GM12878 (cell line): ENCODE measurements around the gene CLPTM1L. TPM values are rescaled to one million over a fixed set of nuclear protein-coding genes. Genes with fewer than 3 reads are reported as not detected.

Experiments used
- ATAC-seq: fragments of 200-7000 bp; cut with Tn5 transposase; 3 replicates; pipeline ENCODE4 v1.9.1; 2020; ENCODE audit warnings: mild to moderate bottlenecking, moderate library complexity
- BruUV-seq: library from RNA; stranded (reverse); fragments of 400-500 nt; replicated peaks from 2 replicates; lab custom pipeline; 2021; lab: Mats Ljungman, UMichigan
- CTCF ChIA-PET: fragments of 300-600 bp; sonication (Branson Sonifier 250); formaldehyde crosslinking; extraction: SDS; loops from one replicate; lab custom pipeline; 2021; ENCODE audit warnings: inconsistent platforms; lab: Yijun Ruan, JAX
- POLR2A ChIA-PET: fragments of 350-600 bp; formaldehyde crosslinking; extraction: SDS; loops from one replicate; lab custom pipeline; 2021; ENCODE audit warnings: inconsistent platforms; lab: Charles Lee
- RAD21 ChIA-PET: fragments of 300-600 bp; sonication (Branson Sonifier 250); formaldehyde crosslinking; loops from one replicate; lab custom pipeline; 2023; ENCODE audit warnings: antibody characterized with exemption; ENCODE audit not compliant: unreplicated experiment; lab: Charles Lee
- SMC1A ChIA-PET: fragments of 300-600 bp; sonication (Branson Sonifier 250); formaldehyde crosslinking; loops from one replicate; lab custom pipeline; 2023; ENCODE audit not compliant: unreplicated experiment, uncharacterized antibody; lab: Charles Lee
- DNase-seq: peaks from one replicate; pipeline ENCODE4 v3.0.0-alpha.2; 2011; ENCODE audit warnings: low read depth, low spot score
- FAIRE-seq: peaks from 3 replicates; lab custom pipeline; 2011; peaks lifted over from hg19 to GRCh38; lab: Jason Lieb, UNC
- H2AFZ ChIP-seq: 2 replicates; pipeline ENCODE4 v1.6.0; 2011; ENCODE audit warnings: low read depth, low read length, control low read depth; ENCODE audit not compliant: control insufficient read depth
- H3K27ac ChIP-seq: 2 replicates; pipeline ENCODE4 v1.5.1; 2011; ENCODE audit warnings: control low read depth; ENCODE audit not compliant: control insufficient read depth, insufficient read depth
- H3K27me3 ChIP-seq, 2 experiments: replicated peaks in 1 of 2; 2 replicates each; pipeline versions ENCODE4 v1.6.0 to v1.6.1; 2011; ENCODE audit warnings: low read length in 1 of 2; ENCODE audit not compliant: control insufficient read depth in 2 of 2, insufficient read depth in 2 of 2
- H3K36me3 ChIP-seq, 2 experiments: 2 replicates each; pipeline ENCODE4 v1.5.1; 2011; ENCODE audit warnings: low read length in 1 of 2; ENCODE audit not compliant: control insufficient read depth in 2 of 2, insufficient read depth in 2 of 2
- H3K4me1 ChIP-seq: 2 replicates; pipeline ENCODE4 v1.6.1; 2011; ENCODE audit warnings: mild to moderate bottlenecking, low read length, moderate library complexity, mixed read lengths; ENCODE audit not compliant: control insufficient read depth, insufficient read depth
- H3K4me2 ChIP-seq: 2 replicates; pipeline ENCODE4 v1.6.0; 2011; ENCODE audit warnings: control low read depth; ENCODE audit not compliant: control insufficient read depth, insufficient read depth
- H3K4me3 ChIP-seq: fragments of 200-600 bp; sonication (generic); 2 replicates; pipeline ENCODE4 v1.5.1; 2016
- H3K79me2 ChIP-seq: 2 replicates; pipeline ENCODE4 v1.6.0; 2011; ENCODE audit warnings: low read length; ENCODE audit not compliant: control insufficient read depth, insufficient read depth
- H3K9ac ChIP-seq: 2 replicates; pipeline ENCODE4 v1.8.0; 2011; ENCODE audit warnings: low read length, control low read depth, mixed read lengths; ENCODE audit not compliant: control insufficient read depth, insufficient read depth
- H3K9me3 ChIP-seq: replicated peaks from 3 replicates; pipeline ENCODE4 v1.5.1; 2011; ENCODE audit warnings: mild to moderate bottlenecking, low read length; ENCODE audit not compliant: control insufficient read depth, insufficient read depth
- H4K20me1 ChIP-seq: 2 replicates; pipeline ENCODE4 v1.6.0; 2011; ENCODE audit not compliant: control insufficient read depth, insufficient read depth
- ATF7 ChIP-seq: fragments of 450-650 bp; IDR thresholded peaks from 2 replicates; pipeline ENCODE4 v1.6.1; 2016; ENCODE audit warnings: low read depth, mild to moderate bottlenecking
- BHLHE40 ChIP-seq, 2 experiments: fragments of 450-650 bp in 1 of 2; IDR thresholded peaks; 2 replicates each; pipeline ENCODE4 v1.6.1; 2011 to 2017; ENCODE audit warnings: low read depth in 2 of 2, borderline replicate concordance in 1 of 2, improper control_type of control experiment in 1 of 2, low read length in 1 of 2, mild to moderate bottlenecking in 1 of 2
- FOXK2 ChIP-seq: fragments of 450-650 bp; IDR thresholded peaks from 2 replicates; pipeline ENCODE4 v1.6.1; 2017; ENCODE audit warnings: mild to moderate bottlenecking, moderate library complexity
- FOXM1 ChIP-seq: IDR thresholded peaks from 2 replicates; pipeline ENCODE4 v1.6.1; 2012; ENCODE audit warnings: low read depth, mild to moderate bottlenecking, inconsistent platforms, low read length, moderate library complexity
- JUND ChIP-seq: IDR thresholded peaks from 2 replicates; pipeline ENCODE4 v1.6.1; 2012; ENCODE audit warnings: low read depth, mild to moderate bottlenecking, low read length, improper control_type of control experiment, moderate library complexity
- KLF5 ChIP-seq: fragments of 450-650 bp; IDR thresholded peaks from 2 replicates; pipeline ENCODE4 v1.6.1; 2014; ENCODE audit warnings: mild to moderate bottlenecking; ENCODE audit not compliant: partially characterized antibody
- PML ChIP-seq: IDR thresholded peaks from 2 replicates; pipeline ENCODE4 v1.6.1; 2012; ENCODE audit warnings: low read length, inconsistent platforms
- SMAD5 ChIP-seq: IDR thresholded peaks from 2 replicates; pipeline ENCODE4 v1.6.1; 2016; ENCODE audit warnings: antibody characterized with exemption, low read depth
- TBL1XR1 ChIP-seq: IDR thresholded peaks from 2 replicates; pipeline ENCODE4 v1.6.1; 2012; ENCODE audit warnings: low read depth, low read length, improper control_type of control experiment
- TCF3 ChIP-seq: IDR thresholded peaks from 2 replicates; pipeline ENCODE4 v1.6.1; 2012; ENCODE audit warnings: low read depth, mild to moderate bottlenecking, low read length, borderline replicate concordance; ENCODE audit not compliant: insufficient read depth
- WGBS: methylation state at CpG from one replicate; pipeline ENCODE4 v1.1.6; 2016; ENCODE audit warnings: low lambda C conversion rate; ENCODE audit not compliant: insufficient replicate concordance, insufficient coverage; ENCODE audit errors: missing lambda C conversion rate; 5-methylcytosine and 5-hydroxymethylcytosine counted together
- in situ Hi-C: fragments of 300-500 bp; cut with MboI; formaldehyde crosslinking; loops from 9 replicates; pipeline ENCODE4 v1.14.3; 2018; ENCODE audit warnings: mixed read lengths
- intact Hi-C: fragments of 100-400 bp; cut with micrococcal nuclease; formaldehyde crosslinking; loops from one replicate; pipeline ENCODE4 v1.14.2; 2022; ENCODE audit not compliant: unreplicated experiment
- polyA plus RNA-seq, 11 experiments: library from polyadenylated mRNA; depleted of rRNA in 4 of 11; unstranded in 6 of 11; stranded (reverse) in 5 of 11; fragments of >200 nt; fragmentation: Nextera tagmentation in 4 of 11; fragmentation: Illumina TruSeq in 1 of 11; extraction: Ambion mirVana in 4 of 11; extraction: Trizol in 1 of 11; gene quantifications; 1 replicate in 1 of 11; 2 replicates in 10 of 11; pipeline versions ENCODE4 v1.2.1 to v1.2.3, GENCODE V29; 2011 to 2016; ENCODE audit warnings: inconsistent platforms in 2 of 11, missing spikeins in 2 of 11, low read depth in 1 of 11
- total RNA-seq, 4 experiments: library from RNA; depleted of rRNA in 3 of 4; stranded (reverse); fragments of >200 nt in 3 of 4; fragmentation: Illumina TruSeq in 1 of 4; extraction: Trizol in 1 of 4; gene quantifications; 2 replicates each; pipeline versions ENCODE4 v1.2.1 to v1.2.3, GENCODE V29; 2013 to 2021
- TF ChIP-seq, protein P1 (sequence below): IDR thresholded peaks from 2 replicates; pipeline ENCODE4 v1.6.1; 2011; ENCODE audit warnings: borderline replicate concordance, low read depth, mild to moderate bottlenecking, moderate library complexity, low read length; ENCODE audit not compliant: insufficient read depth, poor library complexity, severe bottlenecking

CLPTM1L gene
- total and polyA plus RNA-seq, 10 of the 15 experiments (the other 5 are each of a cell fraction or from before 2014, with no cell fraction given) = 2.9 to 278 (median 135) TPM

DNA sequence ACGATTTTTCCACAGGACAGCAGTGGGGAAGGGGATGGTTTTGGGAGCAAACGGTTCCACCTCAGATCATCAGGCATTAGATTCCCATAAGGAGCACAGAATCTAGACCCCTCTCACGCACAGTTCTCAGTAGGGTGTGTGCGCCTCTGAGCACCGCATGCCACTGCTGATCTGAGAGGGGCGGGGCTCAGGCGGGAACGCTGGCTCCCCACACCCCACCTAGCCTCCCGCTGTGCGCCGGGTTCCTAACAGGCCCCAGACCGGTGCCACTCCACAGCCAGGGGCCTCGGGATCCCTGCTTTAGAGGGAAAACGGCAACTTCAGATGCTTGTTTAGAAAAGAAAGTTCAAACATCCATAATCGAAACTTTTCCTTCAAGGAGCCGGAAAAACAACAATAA, 70.4 kb downstream of the CLPTM1L start:
- no peak overlapping the region for H3K27ac ChIP-seq
- FAIRE-seq = no peak
- ChIA-PET SMC1A (no interaction called here), POLR2A (no interaction called here), CTCF (no interaction called here), RAD21 (no interaction called here)
- H3K4me1 ChIP-seq = no peaks in the 10 kb centered on the region
- no TSS peak for BruUV-seq
- ATAC-seq = no peak
- H3K27me3 ChIP-seq = no peaks in the 10 kb centered on the region
- DNase-seq = no peak
- H3K36me3 ChIP-seq = peaks cover 0 to 18% of the 10 kb centered on the region in 2 experiments; a peak in 2 of 4 replicates
- no peaks in the 10 kb centered on the region for H3K79me2 ChIP-seq
- H2AFZ ChIP-seq = no peak overlapping the region
- TF ChIP-seq SMAD5 (no peak), BHLHE40 (IDR thresholded peaks at IDR 0.05; ENCODE audit: borderline replicate concordance in 1 of 2, low read depth in 2 of 2, low read length in 1 of 2) (no peak), KLF5 (no peak), ATF7 (no peak), FOXM1 (no peak), JUND (no peak), FOXK2 (no peak), TCF3 (no peak), PML (no peak), TBL1XR1 (no peak)
- TF ChIP-seq, protein P1, sequence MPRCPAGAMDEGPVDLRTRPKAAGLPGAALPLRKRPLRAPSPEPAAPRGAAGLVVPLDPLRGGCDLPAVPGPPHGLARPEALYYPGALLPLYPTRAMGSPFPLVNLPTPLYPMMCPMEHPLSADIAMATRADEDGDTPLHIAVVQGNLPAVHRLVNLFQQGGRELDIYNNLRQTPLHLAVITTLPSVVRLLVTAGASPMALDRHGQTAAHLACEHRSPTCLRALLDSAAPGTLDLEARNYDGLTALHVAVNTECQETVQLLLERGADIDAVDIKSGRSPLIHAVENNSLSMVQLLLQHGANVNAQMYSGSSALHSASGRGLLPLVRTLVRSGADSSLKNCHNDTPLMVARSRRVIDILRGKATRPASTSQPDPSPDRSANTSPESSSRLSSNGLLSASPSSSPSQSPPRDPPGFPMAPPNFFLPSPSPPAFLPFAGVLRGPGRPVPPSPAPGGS = no peak
- H3K9ac ChIP-seq = no peak overlapping the region
- intact Hi-C loops (no loop called here), in situ Hi-C loops (no loop called here)
- H3K4me3 ChIP-seq = no peak overlapping the region
- H3K9me3 ChIP-seq = no peaks in the 10 kb centered on the region; the same call in 2 of the 3 replicates
- no peaks in the 10 kb centered on the region; the same call in 1 of the 2 replicates for H4K20me1 ChIP-seq
- H3K4me2 ChIP-seq = no peak overlapping the region
- 61% methylated on average over 16 of the region's 16 CpGs for WGBS
